Endodermal cell (in vitro differentiated cells): Measurements from ENCODE around the gene POLE. TPM values are rescaled to one million over a fixed set of nuclear protein-coding genes. Genes with fewer than 3 reads are reported as not detected.
A peak's percentile ranks its signal among the peaks of the same experiment; 100 is the strongest.

Experiments
- DNase-seq: peaks from one replicate; pipeline ENCODE4 v3.0.0-alpha.2; 2017
- H3K27ac ChIP-seq: 2 replicates; pipeline ENCODE4 v1.5.1; 2013; ENCODE audit warnings: mild to moderate bottlenecking, low read depth, low read length, moderate library complexity
- H3K27me3 ChIP-seq: 2 replicates; pipeline ENCODE4 v1.6.1; 2013; ENCODE audit warnings: mild to moderate bottlenecking, low read length, moderate library complexity; ENCODE audit not compliant: insufficient read depth, control insufficient read depth, poor library complexity, severe bottlenecking
- H3K36me3 ChIP-seq: 2 replicates; pipeline ENCODE4 v1.7.0; 2013; ENCODE audit warnings: mild to moderate bottlenecking, low read length, moderate library complexity; ENCODE audit not compliant: control insufficient read depth, insufficient read depth
- H3K4me1 ChIP-seq: one replicate; pipeline ENCODE4 v1.7.0; 2013; ENCODE audit warnings: low read length; ENCODE audit not compliant: control insufficient read depth, insufficient read depth
- H3K4me3 ChIP-seq: 2 replicates; pipeline ENCODE4 v1.5.1; 2013; ENCODE audit warnings: mild to moderate bottlenecking, low read length, moderate library complexity
- H3K9ac ChIP-seq: 2 replicates; pipeline ENCODE4 v1.6.1; 2013; ENCODE audit warnings: mild to moderate bottlenecking, low read length, moderate library complexity; ENCODE audit not compliant: poor library complexity, severe bottlenecking; ENCODE audit errors: extremely low read depth
- H3K9me3 ChIP-seq: 2 replicates; pipeline ENCODE4 v1.6.1; 2013; ENCODE audit warnings: mild to moderate bottlenecking, low read length, moderate library complexity; ENCODE audit not compliant: control insufficient read depth
- H3K27ac Mint-ChIP-seq: 2 replicates; pipeline ENCODE4 v1.8.0; 2020; ENCODE audit warnings: mixed read lengths
- H3K27me3 Mint-ChIP-seq: 2 replicates; pipeline ENCODE4 v1.8.0; 2021; ENCODE audit warnings: mild to moderate bottlenecking, mixed read lengths; ENCODE audit not compliant: insufficient read depth
- H3K36me3 Mint-ChIP-seq: 2 replicates; pipeline ENCODE4 v1.8.0; 2020; ENCODE audit warnings: low read depth, mixed read lengths
- H3K4me1 Mint-ChIP-seq: 2 replicates; pipeline ENCODE4 v1.8.0; 2020; ENCODE audit warnings: mixed read lengths
- H3K4me3 Mint-ChIP-seq: 2 replicates; pipeline ENCODE4 v1.8.0; 2020; ENCODE audit warnings: mild to moderate bottlenecking, moderate library complexity, mixed read lengths
- H3K9me3 Mint-ChIP-seq: 2 replicates; pipeline ENCODE4 v1.8.0; 2020; ENCODE audit warnings: mild to moderate bottlenecking, mixed read lengths
- CTCF ChIP-seq: fragments of 200-600 bp; sonication (generic); conservative IDR thresholded peaks from 2 replicates; pipeline ENCODE4 v1.5.0; 2021; ENCODE audit warnings: antibody characterized with exemption, mild to moderate bottlenecking
- WGBS, 2 experiments: methylation state at CpG; one replicate each; pipeline versions ENCODE4 v1.1.5 to v1.1.7; 2013; ENCODE audit warnings: missing lambda C conversion rate in 2 of 2, mixed read lengths in 1 of 2; ENCODE audit not compliant: insufficient coverage in 1 of 2, insufficient read length in 1 of 2; 5-methylcytosine and 5-hydroxymethylcytosine counted together
- total RNA-seq, 2 donors: library from RNA; stranded (reverse); fragmentation: NEBNext Ultra II Directional in 1 of 2; extraction: Animal tissue kit (Norgen Biotek cat#: 25700) in 1 of 2; gene quantifications; 2 replicates in 1 of 2; 3 replicates in 1 of 2; pipeline ENCODE4 v1.2.1, GENCODE V29; 2021

Gene POLE
- total RNA-seq, 2 donors from 2014 or later, result 165 to 212 TPM

GRCh38 chr12:132708150-132708549, 21.0 kb upstream of the POLE start:
- no peak overlapping the region for H3K27ac ChIP-seq
- H3K9ac ChIP-seq, result no peak overlapping the region
- peaks cover 25% of the 10 kb centered on the region for H3K36me3 Mint-ChIP-seq
- no peaks in the 10 kb centered on the region for H3K9me3 ChIP-seq
- no peaks in the 10 kb centered on the region for H3K27me3 ChIP-seq
- H3K4me1 Mint-ChIP-seq, result peaks cover 2% of the 10 kb centered on the region
- no peak for DNase-seq
- H3K4me3 Mint-ChIP-seq, result no peak overlapping the region
- no peaks in the 10 kb centered on the region for H3K9me3 Mint-ChIP-seq
- peaks cover 13% of the 10 kb centered on the region for H3K36me3 ChIP-seq
- H3K27me3 Mint-ChIP-seq, result no peaks in the 10 kb centered on the region
- TF ChIP-seq CTCF, result no peak
- no peak overlapping the region for H3K27ac Mint-ChIP-seq
- H3K4me3 ChIP-seq, result no peak overlapping the region
- H3K4me1 ChIP-seq, result no peaks in the 10 kb centered on the region
- WGBS, 2 experiments, result 90 to 92% methylated on average over 2 of the region's 2 CpGs

- Histone ChIP-seq H3K4me1 (no peaks in the 10 kb centered on the region), H3K27me3 (no peaks in the 10 kb centered on the region), H3K9me3 (no peaks in the 10 kb centered on the region), H3K4me3 (no peak overlapping the region), H3K36me3 (peaks cover 13% of the 10 kb centered on the region), H3K9ac (no peak overlapping the region), H3K27ac (no peak overlapping the region)
- Mint-ChIP-seq H3K4me3 (no peak overlapping the region), H3K36me3 (peaks cover 27% of the 10 kb centered on the region), H3K4me1 (peaks cover 2% of the 10 kb centered on the region), H3K27me3 (no peaks in the 10 kb centered on the region), H3K9me3 (no peaks in the 10 kb centered on the region), H3K27ac (peak overlapping the region; percentile 8)
- peak; percentile 59 for DNase-seq
- 88 to 95% methylated on average over 6 of the region's 6 CpGs for WGBS, 2 experiments
- no peak for TF ChIP-seq CTCF
These were observed 20.1 kb upstream of the POLE start for GRCh38 chr12:132707241-132707640.

- DNase-seq, result no peak
- peak overlapping the region; percentile 44 for H3K27ac Mint-ChIP-seq
- no peak for TF ChIP-seq CTCF
These were observed 16.5 kb upstream of the POLE start for GRCh38 chr12:132703641-132704040.

More at GRCh38 chr12:132703641-132704040, 16.5 kb upstream of the POLE start:
- Histone ChIP-seq H3K4me1 (no peaks in the 10 kb centered on the region), H3K4me3 (no peak overlapping the region), H3K36me3 (peaks cover 26% of the 10 kb centered on the region), H3K27me3 (no peaks in the 10 kb centered on the region), H3K9me3 (no peaks in the 10 kb centered on the region), H3K27ac (no peak overlapping the region), H3K9ac (no peak overlapping the region)
- WGBS, 2 experiments, result 93 to 94% methylated on average over 9 of the region's 9 CpGs
- no peaks in the 10 kb centered on the region for H3K4me1 Mint-ChIP-seq
- no peak overlapping the region for H3K4me3 Mint-ChIP-seq
- no peaks in the 10 kb centered on the region for H3K27me3 Mint-ChIP-seq
- H3K9me3 Mint-ChIP-seq, result no peaks in the 10 kb centered on the region
- H3K36me3 Mint-ChIP-seq, result peaks cover 49% of the 10 kb centered on the region
